ENCODE measurements around the gene LHX5. TPM values are rescaled to one million over a fixed set of nuclear protein-coding genes. Genes with fewer than 3 reads are reported as not detected.

Gene LHX5
- total RNA-seq, 1 experiment from 2014 or later, result 1.9 TPM

DNA sequence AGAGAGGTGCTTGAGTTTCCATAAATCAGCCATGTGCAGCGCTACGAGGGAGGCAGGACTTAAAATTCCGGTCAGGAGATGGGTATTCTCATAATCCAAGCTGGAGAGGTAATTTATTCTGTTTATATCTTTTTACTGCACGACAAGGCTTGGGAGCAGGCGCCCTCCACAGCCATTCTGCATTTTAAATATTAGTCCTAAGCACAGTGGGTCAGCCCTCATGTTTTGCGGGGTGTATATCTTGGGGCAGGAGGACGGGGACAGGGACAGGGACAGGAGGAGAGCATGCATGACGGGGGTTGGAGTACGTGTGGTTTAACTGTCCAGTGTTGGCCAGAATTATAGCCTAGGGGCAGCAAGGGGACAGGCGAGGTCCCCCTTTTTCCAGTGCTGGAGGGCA is 14.5 kb downstream of the LHX5 start:
- H2BK5ac ChIP-seq (ENCODE audit: insufficient read length, low read length), result no peak overlapping the region
- H3K4me2 ChIP-seq (ENCODE audit: insufficient read depth, insufficient read length, low read length), result no peak overlapping the region
- no peak overlapping the region for H3T11ph ChIP-seq (ENCODE audit: low read length)
- H3K4me1 ChIP-seq (ENCODE audit: insufficient read depth, low read length), result peaks cover 2% of the 10 kb centered on the region; the same call in 1 of the 2 replicates
- H2AFZ ChIP-seq (ENCODE audit: low read length), result no peak overlapping the region
- no peaks in the 10 kb centered on the region; a peak in 2 of 5 replicates for H3K9me3 Mint-ChIP-seq
- no peak overlapping the region for H3K4me3 Mint-ChIP-seq
- H3K27me3 Mint-ChIP-seq (ENCODE audit: low read depth), result peaks cover 53% of the 10 kb centered on the region
- no peak overlapping the region for H3K27ac ChIP-seq (ENCODE audit: insufficient read length, low read depth, low read length)
- no peak overlapping the region for H3K18ac ChIP-seq (ENCODE audit: insufficient read length, low read depth, low read length)
- H3K4me1 Mint-ChIP-seq, result peaks cover 15 to 16% of the 10 kb centered on the region in 2 experiments
- DNase-seq, result no peak
- no peak overlapping the region for H2BK12ac ChIP-seq (ENCODE audit: insufficient read length, low read depth, low read length)
- H2BK15ac ChIP-seq (ENCODE audit: low read depth, low read length), result no peak overlapping the region
- no peak overlapping the region for H4K8ac ChIP-seq (replicated peaks; ENCODE audit: insufficient read length, low read depth, low read length)
- H4K91ac ChIP-seq (ENCODE audit: insufficient read length, low read depth, low read length), result no peak overlapping the region
- WGBS (ENCODE audit: extremely low coverage, insufficient read length, low lambda C conversion rate), result no CpG with 5 or more reads among the region's 10 CpGs
- H3K27ac Mint-ChIP-seq, result no peak overlapping the region
- H3K14ac ChIP-seq (ENCODE audit: insufficient read depth, low read length), result no peak overlapping the region
- H3K4ac ChIP-seq (ENCODE audit: low read depth, low read length), result no peak overlapping the region
- H4K20me1 ChIP-seq (ENCODE audit: control insufficient read depth, insufficient read depth, insufficient read length), result no peaks in the 10 kb centered on the region
- H3K23ac ChIP-seq (ENCODE audit: insufficient read length, low read depth, low read length), result no peak overlapping the region
- H4K5ac ChIP-seq (ENCODE audit: insufficient read length, low read depth, low read length), result no peak overlapping the region
- H3K9me3 ChIP-seq (ENCODE audit: control insufficient read depth, low read depth, low read length), result no peaks in the 10 kb centered on the region
- no peak overlapping the region for H3K56ac ChIP-seq (ENCODE audit: insufficient read length, low read depth, low read length)
- H2BK20ac ChIP-seq (ENCODE audit: low read depth, low read length, poor library complexity, severe bottlenecking), result no peak overlapping the region
- H3K36me3 Mint-ChIP-seq (ENCODE audit: insufficient read depth in 1 of 3, low read depth in 3 of 3), result peaks cover 0 to 2% (median 0%) of the 10 kb centered on the region in 3 experiments; a peak in 1 of 7 replicates
- no peak overlapping the region for H3K9ac ChIP-seq (ENCODE audit: extremely low read depth, insufficient read length, low read length)
- H3K23me2 ChIP-seq (ENCODE audit: insufficient read length, low read depth, low read length, poor library complexity, severe bottlenecking), result no peaks in the 10 kb centered on the region
- H3K79me2 ChIP-seq (ENCODE audit: insufficient read depth, low read length), result no peaks in the 10 kb centered on the region
- TF ChIP-seq, protein P1, sequence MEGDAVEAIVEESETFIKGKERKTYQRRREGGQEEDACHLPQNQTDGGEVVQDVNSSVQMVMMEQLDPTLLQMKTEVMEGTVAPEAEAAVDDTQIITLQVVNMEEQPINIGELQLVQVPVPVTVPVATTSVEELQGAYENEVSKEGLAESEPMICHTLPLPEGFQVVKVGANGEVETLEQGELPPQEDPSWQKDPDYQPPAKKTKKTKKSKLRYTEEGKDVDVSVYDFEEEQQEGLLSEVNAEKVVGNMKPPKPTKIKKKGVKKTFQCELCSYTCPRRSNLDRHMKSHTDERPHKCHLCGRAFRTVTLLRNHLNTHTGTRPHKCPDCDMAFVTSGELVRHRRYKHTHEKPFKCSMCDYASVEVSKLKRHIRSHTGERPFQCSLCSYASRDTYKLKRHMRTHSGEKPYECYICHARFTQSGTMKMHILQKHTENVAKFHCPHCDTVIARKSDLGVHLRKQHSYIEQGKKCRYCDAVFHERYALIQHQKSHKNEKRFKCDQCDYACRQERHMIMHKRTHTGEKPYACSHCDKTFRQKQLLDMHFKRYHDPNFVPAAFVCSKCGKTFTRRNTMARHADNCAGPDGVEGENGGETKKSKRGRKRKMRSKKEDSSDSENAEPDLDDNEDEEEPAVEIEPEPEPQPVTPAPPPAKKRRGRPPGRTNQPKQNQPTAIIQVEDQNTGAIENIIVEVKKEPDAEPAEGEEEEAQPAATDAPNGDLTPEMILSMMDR (conservative IDR thresholded peaks at IDR 0.05), result no peak
- H2AK5ac ChIP-seq (ENCODE audit: insufficient read length, low read length), result no peak overlapping the region
- no peaks in the 10 kb centered on the region; the same call in 1 of the 2 replicates for H3K27me3 ChIP-seq (ENCODE audit: insufficient read depth, low read length)
- H3K79me1 ChIP-seq (ENCODE audit: insufficient read depth, low read depth, low read length, poor library complexity, severe bottlenecking), result no peaks in the 10 kb centered on the region
- H2BK120ac ChIP-seq (ENCODE audit: low read depth, low read length, poor library complexity, severe bottlenecking), result no peak overlapping the region
